Measurements from ENCODE around the gene KRTAP4-5.
"Not testable (repeated sequence)": the region's sequence is repeated elsewhere in the genome, so short reads cannot be mapped to it uniquely, and the experiment has no call there.

KRTAP4-5 gene

DNA sequence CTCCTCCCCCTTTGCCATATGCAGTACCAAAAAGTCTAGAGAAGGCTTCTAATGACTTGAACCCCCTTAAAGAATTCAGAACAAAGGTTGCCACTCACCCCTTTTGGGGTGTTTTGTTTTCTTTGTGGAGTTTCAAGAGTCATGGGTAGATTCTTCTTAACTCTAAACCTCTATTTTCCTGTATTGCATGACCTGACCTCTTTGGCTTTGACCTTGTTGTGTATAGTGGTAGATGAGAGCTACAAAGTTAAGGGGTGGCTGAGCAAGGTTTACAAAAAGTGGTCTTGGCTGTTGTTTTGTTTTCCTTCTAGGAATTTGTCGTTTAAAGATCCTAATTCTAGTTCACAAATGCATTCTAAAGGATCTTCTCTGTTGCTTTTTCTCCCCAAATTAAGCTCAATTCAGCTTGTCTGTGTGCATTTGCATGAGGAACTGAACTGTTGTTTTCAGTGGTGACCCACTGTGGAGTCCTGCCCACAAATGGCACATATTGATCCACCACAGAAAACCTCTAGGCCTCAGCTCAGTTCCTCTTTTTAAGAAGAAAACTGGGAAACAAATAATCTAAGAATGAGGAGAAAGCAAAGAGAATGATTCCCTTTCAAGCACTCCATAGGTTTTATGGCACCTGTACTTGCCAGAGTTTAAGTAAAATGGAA is 40.8 kb downstream of the KRTAP4-5 start:
- DNase-seq (ENCODE audit: low read depth in 3 of 3, low spot score in 1 of 3): not testable (repeated sequence)

DNA sequence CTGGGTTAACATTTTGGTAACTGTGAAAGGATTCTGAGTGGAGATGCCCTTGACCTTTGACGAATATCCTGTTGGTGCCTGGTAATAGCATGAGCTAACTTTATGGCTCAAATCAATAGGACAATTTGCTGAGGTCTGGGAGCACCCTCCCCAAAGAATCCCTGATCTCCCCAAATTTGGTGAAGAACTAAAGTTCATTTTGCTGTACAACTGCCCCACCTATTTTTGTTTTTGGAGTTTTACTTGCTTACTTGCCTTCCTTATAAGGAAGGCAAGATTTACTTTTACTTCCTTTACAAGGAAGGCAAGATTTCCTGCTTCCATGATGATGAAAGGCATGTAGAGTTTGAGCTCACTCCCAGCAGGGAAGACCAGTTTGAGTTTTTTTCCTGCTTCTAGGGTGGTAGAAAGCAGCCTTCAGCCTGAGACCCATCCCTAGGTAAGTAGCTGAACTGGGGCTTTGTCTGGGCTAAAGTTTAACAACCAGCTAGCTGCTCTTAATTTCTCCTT is 41.6 kb downstream of the KRTAP4-5 start:
- DNase-seq (ENCODE audit: low read depth in 3 of 3, low spot score in 1 of 3): no peak

- DNase-seq (ENCODE audit: low read depth in 3 of 3, low spot score in 1 of 3): not testable (repeated sequence)
Observed at GRCh38 chr17:41105347-41105746, 44.3 kb downstream of the KRTAP4-5 start, which contains the start of gene KRTAP4-9. Gene KRTAP4-9 (plus strand): TSS chr17:41105389. CDS start chr17:41105389, 0 bp downstream.

DNA sequence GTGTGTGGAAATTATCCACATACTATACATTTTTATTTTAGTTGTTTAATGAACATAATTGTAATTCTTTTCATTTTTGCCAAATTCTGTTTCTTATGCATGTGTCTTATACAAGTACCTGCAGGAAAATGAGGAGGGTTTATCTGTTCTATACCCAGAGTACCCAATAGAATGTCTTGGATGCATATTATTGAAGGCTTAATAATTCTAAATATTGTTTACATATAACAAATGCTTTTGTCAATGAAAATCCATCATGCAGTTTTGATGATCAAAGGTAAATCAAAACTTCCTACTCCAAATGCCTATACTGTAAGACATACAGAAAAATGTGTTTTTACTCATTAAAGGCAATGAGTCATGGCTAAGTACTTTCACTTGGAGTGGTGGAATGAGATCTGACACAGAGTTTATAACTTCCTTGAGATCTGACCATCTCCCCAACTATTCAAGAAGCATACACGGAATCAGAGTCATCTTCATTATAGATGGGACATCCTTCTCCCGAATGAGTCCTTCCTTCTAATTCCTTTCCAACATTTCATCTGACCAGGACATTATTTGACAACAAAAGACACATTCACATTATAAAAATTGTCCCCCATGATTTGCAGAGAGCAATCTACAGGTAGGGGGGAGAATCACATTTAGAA is 45.1 kb downstream of the KRTAP4-5 start:
- DNase-seq (ENCODE audit: low read depth in 3 of 3, low spot score in 1 of 3): not testable (repeated sequence)

DNA sequence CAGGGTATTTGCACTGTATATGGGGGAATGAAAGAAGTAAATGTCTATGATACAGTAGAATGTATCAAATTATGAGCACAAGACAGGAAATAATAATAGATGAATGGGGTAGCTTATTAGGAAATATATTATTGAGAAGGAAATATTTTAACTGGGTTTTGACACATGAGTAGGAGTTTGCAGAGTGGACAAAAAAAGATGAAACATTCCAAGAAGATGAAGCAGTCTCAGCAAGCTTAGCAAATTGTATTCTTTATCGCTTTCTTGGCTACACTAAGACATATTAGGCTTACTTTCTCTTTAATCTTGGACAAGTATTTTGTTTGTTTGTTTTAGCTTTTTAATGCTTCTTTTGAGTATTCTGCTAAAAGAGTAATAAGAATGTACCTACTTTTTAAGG is 45.7 kb downstream of the KRTAP4-5 start:
- no peak for DNase-seq (ENCODE audit: low read depth in 3 of 3, low spot score in 1 of 3)

GRCh38 chr17:41101586-41102259 is 47.9 kb downstream of the KRTAP4-5 start, which contains the start of gene KRTAP4-16:
Gene KRTAP4-16 (minus strand): TSS chr17:41102209. CDS start chr17:41102209, 0 bp downstream.
- DNase-seq (ENCODE audit: low read depth in 3 of 3, low spot score in 1 of 3): no peak

DNA sequence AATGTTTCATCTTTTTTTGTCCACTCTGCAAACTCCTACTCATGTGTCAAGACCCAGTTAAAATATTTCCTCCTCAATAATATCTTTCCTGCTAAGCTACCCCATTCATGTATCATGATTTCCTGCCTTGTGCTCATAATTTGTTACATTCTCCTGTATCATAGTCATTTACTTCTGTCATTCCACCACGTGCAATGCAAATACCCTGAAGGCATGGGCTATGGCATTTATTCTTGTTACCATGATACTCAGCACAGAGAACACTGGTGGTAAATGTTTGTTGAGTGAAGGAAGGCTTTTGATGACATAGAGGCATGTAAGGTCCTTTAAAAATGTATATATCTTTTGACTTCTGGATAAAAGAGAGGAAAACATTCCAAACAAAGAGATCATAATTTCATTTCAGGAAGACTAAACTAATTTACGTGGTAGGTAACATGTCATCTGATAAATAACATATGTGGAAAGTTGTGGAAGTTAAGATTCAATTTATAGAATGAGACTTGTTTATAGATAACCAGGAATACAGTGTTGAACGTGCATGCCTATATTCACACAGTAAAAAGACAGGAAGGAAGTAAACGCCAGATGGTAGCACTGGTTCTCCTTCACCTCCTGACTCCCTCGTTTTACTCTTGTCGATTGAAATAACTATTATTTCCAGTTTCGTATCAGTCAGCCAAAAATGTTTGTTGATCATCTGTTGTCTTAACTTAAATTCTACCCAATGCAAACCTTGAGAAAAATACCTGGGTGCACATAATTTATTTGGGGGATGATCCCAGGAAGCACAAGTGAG is 49.7 kb downstream of the KRTAP4-5 start:
- DNase-seq (ENCODE audit: low read depth in 3 of 3, low spot score in 1 of 3): not testable (repeated sequence)
